ENCODE results near the gene PHLDA3.

- no peak for TF ChIP-seq EZH2 (IDR thresholded peaks at IDR 0.05; ENCODE audit: low read length, missing control alignments)
- no peak for TF ChIP-seq CTCF (conservative IDR thresholded peaks at IDR 0.05 in 1 of 2, IDR thresholded peaks at IDR 0.05 in 1 of 2; ENCODE audit: low read depth in 1 of 2, low read length in 2 of 2)
Measured at GRCh38 chr1:201450721-201451291, 18.2 kb downstream of the PHLDA3 start.

All from fibroblast of lung (primary cell).